ENCODE measurements around the gene WWP2.
"Not testable (repeated sequence)": the region's sequence is repeated elsewhere in the genome, so short reads cannot be mapped to it uniquely, and the experiment has no call there.

Gene WWP2

DNA sequence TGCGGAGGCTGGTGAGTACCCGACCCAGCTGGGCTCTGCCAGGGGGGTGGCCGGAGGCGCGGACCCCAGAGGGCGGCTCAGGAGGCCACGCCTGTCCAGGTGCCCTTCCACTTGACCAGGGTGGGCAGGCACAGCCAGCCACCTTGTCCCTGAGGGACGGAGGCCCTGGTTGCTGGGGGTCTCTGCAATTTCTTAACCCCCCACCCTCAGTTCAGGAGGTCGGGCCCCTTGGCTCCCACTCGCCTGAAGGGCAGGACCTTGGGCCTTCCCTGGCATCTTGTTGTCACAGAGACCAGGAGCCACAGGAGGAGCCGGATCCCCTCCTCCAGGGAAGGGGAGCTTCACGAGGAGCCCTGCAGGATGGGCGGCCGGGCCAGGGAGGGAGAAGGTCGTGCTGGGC lies 190.0 kb downstream of the WWP2 start:
- not testable (repeated sequence) for DNase-seq

DNA sequence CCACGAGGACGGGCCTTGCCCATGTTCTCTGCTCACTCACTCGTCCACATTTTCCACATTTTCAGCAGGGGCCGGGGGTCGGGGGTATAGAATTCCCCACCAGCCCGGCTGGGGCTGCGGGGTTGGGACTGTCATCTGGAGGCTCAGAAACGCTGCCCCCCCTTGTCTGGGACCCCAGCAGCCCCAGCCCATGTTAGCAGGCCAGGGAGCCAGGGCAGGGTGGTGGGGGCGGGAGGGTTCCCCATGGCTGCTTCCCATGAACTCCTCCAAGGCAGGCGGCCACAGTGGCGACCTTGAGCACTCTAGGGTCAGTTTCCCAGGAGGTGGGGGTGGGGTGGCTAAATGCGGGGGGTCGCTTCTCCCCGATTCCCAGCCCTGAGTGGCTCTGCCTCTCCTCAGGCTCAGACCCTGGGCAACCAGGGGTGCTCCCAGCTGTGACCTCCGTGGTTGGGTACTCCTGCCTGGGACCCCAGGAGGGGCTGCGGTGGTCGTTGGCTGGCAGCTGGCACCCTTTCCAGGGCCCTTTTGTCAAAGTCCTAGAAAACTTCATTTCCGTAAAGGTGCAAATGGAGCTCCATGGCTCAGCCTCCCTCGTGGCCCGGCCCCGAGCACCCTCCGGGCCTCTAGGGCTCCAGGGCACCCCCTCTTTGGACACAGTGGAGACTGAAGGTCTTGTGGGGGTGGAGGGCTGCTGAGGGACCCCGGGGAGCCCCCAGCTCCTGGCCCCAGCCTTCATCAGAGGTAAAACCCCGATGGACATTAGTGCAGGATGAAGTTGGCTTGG lies 190.6 kb downstream of the WWP2 start:
- not testable (repeated sequence) for DNase-seq

DNA sequence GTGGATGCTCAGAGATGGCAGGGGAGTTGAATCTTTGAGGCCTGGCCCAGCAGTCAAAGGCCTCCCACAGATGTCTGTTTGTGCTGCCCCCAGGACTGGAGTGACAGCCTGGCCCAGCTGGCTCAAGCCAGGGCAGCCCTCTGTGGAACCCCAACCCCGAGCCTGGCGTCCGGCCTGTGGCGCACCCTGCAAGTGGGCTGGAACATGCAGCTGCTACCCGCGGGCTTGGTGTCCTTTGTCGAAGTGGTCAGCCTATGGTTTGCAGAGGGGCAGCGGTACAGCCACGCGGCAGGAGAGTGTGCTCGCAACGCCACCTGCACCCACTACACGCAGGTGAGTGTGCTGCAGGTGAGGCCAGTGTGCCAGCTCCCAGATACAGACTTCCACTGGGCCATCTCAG lies 192.1 kb downstream of the WWP2 start:
- DNase-seq: not testable (repeated sequence)

DNA sequence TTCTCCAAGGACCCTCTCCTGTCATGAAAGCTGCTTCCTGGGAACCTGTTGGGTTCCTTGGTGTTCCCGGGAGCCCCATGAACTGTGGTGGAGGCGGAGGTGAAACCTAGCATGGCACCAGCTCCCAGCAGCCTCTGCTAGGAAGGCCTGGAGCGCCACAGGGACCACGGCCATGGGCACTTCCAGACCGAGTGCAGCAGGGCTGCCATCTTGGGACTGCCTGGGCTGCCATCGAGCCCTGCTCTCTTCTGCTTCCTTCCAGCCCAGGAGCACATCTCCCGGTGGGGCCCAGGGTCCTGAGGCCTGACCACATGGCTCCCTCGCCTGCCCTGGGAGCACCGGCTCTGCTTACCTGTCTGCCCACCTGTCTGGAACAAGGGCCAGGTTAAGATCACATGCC lies 201.2 kb downstream of the WWP2 start:
- DNase-seq: not testable (repeated sequence)

DNA sequence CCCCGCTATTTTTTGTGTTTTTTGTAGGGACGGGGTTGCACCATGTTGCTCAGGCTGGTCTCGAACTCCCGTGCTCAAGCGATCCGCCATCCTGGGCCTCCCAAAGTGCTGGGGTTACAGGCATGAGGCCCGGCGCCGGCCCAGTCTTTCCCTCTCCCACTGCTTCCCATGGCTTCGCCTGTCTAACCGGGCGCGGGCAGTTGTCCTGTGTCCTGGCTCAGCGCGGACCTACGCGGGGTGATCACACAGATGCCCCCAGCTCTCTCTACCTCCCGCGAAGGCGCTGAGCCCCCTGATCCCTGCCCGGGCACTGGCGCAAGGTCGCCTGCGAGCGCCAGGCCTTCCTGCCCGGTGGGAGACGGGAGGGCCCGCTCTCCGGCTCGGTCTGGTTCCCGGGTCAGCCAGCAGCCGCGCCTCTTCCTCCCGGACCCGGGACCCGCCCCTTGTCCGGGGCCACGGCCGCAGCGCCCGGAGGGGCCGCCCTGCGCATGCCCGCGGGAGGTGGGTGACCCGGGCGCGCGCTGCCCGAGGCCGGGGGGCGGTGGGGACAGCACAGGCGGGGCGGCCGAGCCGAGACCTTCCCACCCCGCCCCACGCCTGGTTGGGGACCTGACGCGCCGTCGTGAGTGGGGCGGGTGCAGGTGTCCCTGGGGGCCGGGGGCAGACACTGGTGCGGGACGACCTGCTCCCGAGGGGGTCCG lies 203.0 kb downstream of the WWP2 start:
- DNase-seq: not testable (repeated sequence)

DNA sequence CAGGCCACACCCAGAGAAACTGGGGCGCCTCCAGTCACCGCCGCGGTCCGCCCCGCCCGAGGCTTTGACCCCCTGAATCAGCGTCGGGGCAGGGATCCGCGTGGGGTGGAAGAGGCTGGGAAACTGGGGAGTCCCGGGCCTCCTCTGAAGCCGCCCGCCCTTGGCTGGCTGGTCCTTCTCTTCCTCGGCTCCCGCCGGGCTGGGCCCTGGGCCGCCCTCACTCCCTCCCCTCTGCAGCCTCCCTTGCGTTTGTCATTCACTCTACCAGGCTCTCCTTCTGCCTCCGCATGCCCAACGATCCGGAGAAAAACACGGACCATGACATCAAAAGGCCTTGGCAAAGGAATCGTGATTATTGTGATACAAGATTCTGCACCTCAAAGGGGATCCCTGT lies 203.5 kb downstream of the WWP2 start:
- not testable (repeated sequence) for DNase-seq

DNA sequence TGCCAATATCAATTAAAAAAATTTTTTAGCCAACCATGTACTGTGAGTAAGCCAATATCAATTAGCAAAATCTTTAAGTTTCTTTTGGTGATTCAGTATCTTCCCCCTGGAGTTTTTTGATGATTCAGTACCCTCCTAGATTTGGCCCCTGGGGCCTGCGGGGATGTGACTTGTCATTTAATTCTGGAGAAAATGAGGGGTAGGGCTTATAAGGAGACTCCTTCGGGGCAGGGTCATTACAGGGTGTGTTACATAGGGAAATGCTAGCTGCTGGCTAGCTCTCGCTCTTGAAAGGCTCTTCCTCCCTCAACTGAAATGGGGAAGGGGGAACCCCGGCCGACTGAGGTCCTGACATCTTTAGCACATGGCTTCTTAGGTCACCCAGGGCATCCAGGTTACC lies 205.6 kb downstream of the WWP2 start:
- not testable (repeated sequence) for DNase-seq

DNA sequence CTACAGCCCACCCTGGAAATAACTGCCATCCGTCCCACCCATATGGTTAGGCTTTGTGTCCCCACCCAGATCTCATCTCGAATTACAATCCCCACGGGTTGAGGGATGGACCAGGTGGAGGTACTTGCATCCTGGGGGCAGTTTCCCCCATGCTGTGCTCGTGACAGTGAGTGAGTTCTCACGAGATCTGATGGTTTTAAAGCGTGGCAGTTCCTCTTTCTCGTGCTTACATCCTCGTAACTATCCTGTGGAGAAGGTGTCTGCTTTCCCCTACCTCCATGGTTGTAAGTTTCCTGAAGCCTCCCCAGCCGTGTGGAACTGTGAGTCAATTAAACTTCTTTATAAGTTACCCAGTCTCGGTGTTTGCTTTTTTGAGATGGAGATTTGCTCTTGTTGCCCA lies 206.0 kb downstream of the WWP2 start:
- not testable (repeated sequence) for DNase-seq

DNA sequence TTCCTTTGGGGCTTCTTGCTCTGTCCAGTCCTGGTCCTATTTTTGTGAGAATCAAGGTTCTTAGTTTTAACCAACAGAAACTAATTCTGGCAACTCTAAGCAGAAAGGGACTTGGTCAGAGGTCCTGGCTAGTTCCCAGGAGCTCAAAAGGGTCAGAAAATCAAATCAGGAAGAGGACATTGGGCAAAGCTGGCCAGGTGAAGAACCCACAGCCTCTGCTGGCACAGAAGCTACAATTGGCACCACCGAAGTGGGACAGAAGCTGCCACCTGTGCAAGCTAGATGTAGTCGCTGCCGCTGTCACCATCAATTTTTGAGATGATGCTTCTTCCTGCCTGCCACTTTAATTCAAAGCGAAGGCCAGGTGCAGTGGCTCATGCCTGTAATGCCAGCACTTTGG lies 207.5 kb downstream of the WWP2 start:
- DNase-seq: not testable (repeated sequence)

DNA sequence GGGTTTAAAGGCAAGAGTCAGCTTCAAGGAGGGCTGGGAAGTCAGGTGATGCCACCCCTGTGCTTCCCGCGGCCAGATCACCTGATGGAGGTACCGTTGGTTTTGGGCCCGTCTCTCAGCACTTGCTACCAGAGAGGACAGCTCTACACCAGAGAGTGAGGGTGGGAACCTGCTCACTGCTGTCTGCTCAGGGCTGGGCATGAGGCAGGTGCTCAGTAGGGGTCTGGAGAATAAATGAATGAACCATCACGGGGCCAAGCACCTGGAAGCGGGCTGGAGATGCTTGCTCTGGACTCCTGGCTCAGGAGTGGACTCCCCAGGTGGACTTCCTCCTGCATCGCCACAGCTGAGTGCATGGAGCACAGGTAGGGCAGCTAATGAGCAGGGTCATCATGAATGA lies 210.0 kb downstream of the WWP2 start:
- not testable (repeated sequence) for DNase-seq

DNA sequence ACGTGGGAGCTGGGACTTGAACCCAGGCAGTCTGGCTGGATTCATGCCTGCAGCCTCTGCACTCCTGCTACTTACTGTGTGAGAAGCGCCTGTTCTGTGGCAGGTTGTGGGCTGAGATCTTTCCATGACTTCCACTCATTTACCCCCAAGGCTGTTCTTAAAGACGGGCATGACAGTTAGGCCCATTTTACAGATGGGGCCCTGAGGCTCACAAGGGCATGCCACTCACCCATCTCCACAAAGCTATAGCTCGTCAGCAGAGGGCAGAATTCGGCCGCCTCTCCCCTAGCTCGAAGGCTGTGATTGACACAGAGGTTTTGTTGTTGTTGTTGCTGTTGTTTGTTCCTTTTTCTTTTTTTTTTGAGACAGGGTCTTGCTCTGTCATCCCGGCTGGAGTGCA lies 210.8 kb downstream of the WWP2 start:
- not testable (repeated sequence) for DNase-seq

DNA sequence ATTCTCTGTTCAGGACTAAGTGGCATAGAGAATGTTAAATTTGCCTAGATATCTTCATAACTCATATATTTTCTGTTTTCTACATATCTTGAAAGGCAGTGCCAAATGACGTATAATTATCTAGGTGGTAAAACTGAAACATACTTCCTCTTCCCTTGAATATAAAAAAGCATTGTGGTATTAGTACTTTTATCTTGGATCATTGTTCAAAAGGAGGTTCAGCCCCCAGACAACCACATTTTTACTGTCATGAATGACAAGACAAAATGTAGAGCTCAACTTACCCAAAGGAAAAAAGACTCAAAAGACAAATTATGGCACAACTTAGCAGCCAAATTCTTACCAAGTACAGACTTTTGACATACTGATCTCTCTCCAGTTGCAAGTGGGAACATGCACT lies 223.1 kb downstream of the WWP2 start:
- DNase-seq: not testable (repeated sequence)

Data from CD4-positive, alpha-beta T cell treated with Interferon gamma for 1 hour (primary cell).